GM19035 (cell line): Measurements from ENCODE around the gene LYAR.
A peak's percentile ranks its signal among the peaks of the same experiment; 100 is the strongest.
"Not testable (repeated sequence)": the region's sequence is repeated elsewhere in the genome, so short reads cannot be mapped to it uniquely, and the experiment has no call there.

Experiments
- ATAC-seq: cut with Tn5 transposase; IDR thresholded peaks from one replicate; pipeline ENCODE4 v1.9.1; 2021; ENCODE audit not compliant: unreplicated experiment

Gene LYAR

DNA sequence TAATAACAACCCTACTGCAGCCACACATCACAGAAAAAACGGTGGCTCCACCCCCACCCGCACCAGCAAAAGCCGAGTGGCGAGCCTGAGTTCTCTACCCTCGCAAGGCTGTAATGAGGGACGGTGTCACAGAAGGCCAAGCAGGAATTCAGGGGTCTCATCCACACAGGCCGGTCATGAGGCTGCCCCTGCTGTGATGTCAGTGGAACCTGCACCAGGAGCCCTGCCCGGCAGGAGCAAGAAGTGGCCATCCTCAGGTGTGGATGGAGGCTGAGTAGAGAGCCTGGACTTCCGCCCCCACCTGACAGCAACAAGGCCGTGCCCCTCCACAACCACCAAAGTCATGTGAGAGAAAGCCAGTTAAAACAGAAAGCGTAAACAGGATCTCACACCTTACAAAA, 20.6 kb downstream of the LYAR start:
- no peak for ATAC-seq

- no peak for ATAC-seq
These were observed 21.2 kb downstream of the LYAR start for GRCh38 chr4:4268776-4269175.

GRCh38 chr4:4267981-4268380, 22.0 kb downstream of the LYAR start:
- ATAC-seq = no peak

DNA sequence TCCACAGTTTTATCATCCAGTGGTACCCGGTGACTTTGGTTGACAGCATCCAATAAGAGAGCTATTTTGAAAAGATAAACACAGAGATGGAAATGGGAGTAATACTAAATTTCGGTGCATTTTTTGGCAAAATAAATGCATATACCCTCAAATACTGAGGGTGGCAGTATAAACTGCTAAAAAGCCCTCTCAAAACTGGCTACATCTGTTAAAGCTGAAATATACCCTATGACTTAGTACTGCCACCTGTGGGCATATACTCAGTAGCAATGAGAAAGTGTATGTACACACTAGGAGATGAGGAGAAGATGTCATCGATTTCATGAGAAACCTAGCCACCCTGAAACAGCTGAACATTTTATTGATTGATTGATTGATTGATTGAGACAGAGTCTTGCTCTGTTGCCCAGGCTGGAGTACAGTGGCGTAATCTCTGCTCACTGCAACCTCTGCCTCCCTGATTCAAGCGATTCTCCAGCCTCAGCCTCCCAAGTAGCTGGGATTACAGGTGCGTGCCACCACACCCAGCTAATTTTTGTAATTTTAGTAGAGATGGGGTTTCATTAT, 29.7 kb downstream of the LYAR start:
- no peak for ATAC-seq

GRCh38 chr4:4259484-4260100, 30.4 kb downstream of the LYAR start:
- ATAC-seq = no peak

DNA sequence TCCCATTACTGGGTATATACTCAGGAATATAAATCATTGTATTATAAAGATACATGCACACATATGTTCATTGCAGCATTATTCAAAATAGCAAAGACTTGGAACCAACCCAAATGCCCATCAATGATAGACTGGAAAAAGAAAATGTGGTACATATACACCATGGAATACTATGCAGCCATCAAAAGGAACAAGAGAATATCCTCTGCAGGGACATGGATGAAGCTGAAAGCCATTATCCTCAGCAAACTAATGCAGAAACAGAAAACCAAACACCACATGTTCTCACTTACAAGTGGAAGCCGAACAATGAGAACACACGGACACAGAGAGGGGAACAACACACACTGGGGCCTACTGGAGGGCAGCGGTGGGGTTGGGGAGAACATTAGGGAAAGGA, 32.2 kb downstream of the LYAR start:
- ATAC-seq = not testable (repeated sequence)

DNA sequence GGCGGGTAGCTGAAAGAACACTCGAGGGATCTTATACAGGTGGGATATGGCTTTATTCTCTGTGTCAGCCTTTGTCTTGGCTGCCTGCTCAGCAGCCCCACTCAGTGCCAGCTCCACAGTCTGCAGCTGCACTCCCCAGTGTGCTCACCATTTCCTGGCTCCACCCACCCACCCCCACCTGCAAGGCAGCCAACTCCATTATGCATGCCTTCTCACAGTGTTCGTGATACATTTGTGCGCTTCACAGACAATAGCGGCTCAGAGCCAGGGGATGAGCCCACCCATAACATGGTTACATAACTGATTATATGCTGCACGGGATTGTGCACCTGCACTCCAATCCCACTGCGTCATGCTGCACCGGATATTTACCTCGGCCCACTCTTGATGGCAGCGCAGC, 33.2 kb downstream of the LYAR start:
- ATAC-seq = no peak

DNA sequence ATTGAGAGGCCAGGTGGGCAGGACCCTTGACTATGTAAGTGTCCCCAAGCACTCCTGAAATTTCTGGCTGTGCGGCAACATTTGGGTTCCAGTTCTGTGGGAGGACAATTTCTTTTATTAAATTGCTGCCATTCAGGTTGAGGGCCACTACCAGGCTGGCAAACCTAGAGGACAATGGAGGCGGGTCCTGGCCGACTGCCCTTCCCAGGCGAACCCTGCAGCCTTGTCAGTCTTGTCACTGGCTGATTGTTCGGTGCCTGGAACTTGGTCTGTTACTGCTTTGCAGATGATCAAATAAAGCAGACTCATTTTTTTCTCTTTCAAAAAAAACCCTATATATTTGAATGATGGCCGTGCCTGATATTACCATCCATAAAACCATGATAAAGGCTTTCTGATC, 35.3 kb downstream of the LYAR start:
- no peak for ATAC-seq

DNA sequence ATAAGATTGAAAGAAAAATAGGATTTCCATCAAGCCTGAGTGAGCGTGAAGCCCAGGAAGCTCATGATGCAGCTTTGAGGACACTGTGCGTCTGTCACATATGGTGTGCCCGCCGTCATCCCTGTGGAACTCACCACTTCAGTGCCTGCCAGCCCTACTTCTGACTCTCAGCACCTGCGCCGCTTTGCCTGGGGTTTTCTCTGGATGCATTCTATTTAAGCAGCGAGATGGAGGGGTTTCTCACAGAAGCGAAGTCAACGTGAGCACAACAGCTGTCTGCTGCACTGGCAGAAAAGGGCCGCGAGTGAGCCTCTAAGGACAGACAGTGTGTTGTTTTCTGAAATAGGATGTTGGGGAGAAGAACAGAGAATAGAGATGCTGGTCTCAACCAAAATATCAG, 35.8 kb downstream of the LYAR start:
- no peak for ATAC-seq

- ATAC-seq = no peak
These were observed 40.1 kb downstream of the LYAR start for GRCh38 chr4:4249866-4250265.

GRCh38 chr4:4249342-4249741, 40.6 kb downstream of the LYAR start:
- not testable (repeated sequence) for ATAC-seq

GRCh38 chr4:4248885-4249203, 41.1 kb downstream of the LYAR start:
- no peak for ATAC-seq

DNA sequence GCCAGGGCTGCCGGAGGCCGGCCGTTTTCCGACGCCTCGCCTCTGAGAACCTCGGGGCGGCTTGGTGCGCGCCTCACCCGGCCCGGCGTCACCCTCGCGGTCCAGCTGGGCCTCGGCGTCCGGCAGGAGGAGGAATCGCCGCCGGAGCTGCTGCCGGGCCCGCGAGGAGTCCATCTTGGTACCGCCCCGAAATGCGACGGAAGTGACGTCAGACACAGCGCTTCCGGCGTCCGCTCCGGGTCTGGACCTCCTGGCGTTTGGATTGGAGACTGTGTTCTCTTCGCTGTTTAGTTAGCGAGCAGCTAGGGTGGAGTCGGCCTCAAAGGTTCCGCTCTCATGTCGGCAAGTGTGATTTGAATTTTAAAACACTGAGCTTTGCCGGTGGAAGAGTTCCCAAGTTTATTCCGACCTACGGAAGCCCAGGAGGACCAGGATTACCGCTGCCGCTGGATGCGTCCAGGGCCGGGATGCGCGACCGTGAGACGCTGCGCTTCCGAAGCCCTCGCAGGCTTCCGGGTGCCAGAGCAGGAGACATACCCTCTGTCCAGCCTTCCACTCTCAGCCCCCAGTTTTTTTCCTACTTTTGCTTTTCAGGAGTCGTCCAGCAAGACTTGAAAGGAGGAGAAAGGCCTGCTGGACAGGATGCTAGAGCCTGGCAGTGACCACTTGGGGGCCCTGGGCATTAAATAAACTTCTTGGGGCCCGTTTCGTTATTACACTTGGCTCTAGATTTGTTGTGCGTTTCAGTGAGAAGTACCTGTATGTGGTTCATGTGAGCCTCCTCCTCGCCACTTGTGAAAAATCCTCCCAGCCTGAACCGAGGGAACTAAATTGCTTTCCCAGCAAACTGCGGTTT, 41.7 kb downstream of the LYAR start, which contains the start of gene TMEM128:
TSS of gene TMEM128 (minus strand) at position 195 of the 856 bp plus-strand sequence. CDS start at position 174, 21 bp downstream.
- peak; percentile 96 for ATAC-seq

GRCh38 chr4:4247696-4248028, 42.3 kb downstream of the LYAR start:
- ATAC-seq = peak; percentile 41

DNA sequence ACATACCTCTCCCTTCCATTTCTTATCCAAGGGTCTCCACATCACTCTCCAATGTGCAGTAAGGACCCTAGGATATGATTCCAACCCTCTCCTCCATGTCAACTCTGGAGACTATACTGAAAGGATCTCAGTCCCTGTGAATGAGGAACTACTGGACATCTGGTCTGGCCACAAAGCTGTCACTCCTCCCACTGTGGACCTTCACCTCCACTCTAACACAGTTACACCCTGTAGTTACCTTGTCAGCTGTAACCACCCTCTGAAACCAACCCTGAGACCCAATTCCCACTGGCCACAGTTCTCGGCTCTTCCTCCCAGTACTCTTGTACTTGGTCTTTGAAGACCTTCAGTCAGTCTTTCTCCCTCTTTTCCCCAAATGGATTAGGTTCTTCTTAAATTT, 44.8 kb downstream of the LYAR start:
- ATAC-seq = no peak

GRCh38 chr4:4239551-4239950, 50.4 kb downstream of the LYAR start:
- ATAC-seq = not testable (repeated sequence)

GRCh38 chr4:4233610-4234009, 56.3 kb downstream of the LYAR start:
- ATAC-seq = no peak

GRCh38 chr4:4228356-4228668, 61.6 kb downstream of the LYAR start:
- ATAC-seq = no peak

GRCh38 chr4:4227510-4228355, 62.2 kb downstream of the LYAR start:
- no peak for ATAC-seq

- no peak for ATAC-seq
These were observed 63.1 kb downstream of the LYAR start, which contains the start of gene OTOP1 for GRCh38 chr4:4226606-4227438. Gene OTOP1 (minus strand): TSS chr4:4226929. CDS start chr4:4226864, 65 bp downstream.
